Measurements from ENCODE around the gene GMDS.

Gene GMDS

GRCh38 chr6:2099870-2100269 lies 145.5 kb downstream of the GMDS start:
- DNase-seq (ENCODE audit: low read depth) = no peak

GRCh38 chr6:2097464-2097863 lies 147.9 kb downstream of the GMDS start:
- no peak for DNase-seq (ENCODE audit: low read depth)

GRCh38 chr6:2094642-2095041 lies 150.8 kb downstream of the GMDS start:
- no peak for DNase-seq (ENCODE audit: low read depth)

- peak; percentile 22 for DNase-seq (ENCODE audit: low read depth)
These were observed 159.0 kb downstream of the GMDS start for GRCh38 chr6:2086326-2086965.

GRCh38 chr6:2085657-2086056 lies 159.7 kb downstream of the GMDS start:
- no peak for DNase-seq (ENCODE audit: low read depth)

- no peak for DNase-seq (ENCODE audit: low read depth)
These were observed 164.0 kb downstream of the GMDS start for GRCh38 chr6:2081155-2082138.

GRCh38 chr6:2078888-2079287 lies 166.5 kb downstream of the GMDS start:
- DNase-seq (ENCODE audit: low read depth) = no peak

GRCh38 chr6:2077826-2078225 lies 167.6 kb downstream of the GMDS start:
- no peak for DNase-seq (ENCODE audit: low read depth)

GRCh38 chr6:2073476-2073875 lies 171.9 kb downstream of the GMDS start:
- no peak for DNase-seq (ENCODE audit: low read depth)

- DNase-seq (ENCODE audit: low read depth) = no peak
These were observed 173.0 kb downstream of the GMDS start for GRCh38 chr6:2072453-2072852.

- no peak for DNase-seq (ENCODE audit: low read depth)
These were observed 181.9 kb downstream of the GMDS start for GRCh38 chr6:2063547-2063946.

- no peak for DNase-seq (ENCODE audit: low read depth)
These were observed 183.5 kb downstream of the GMDS start for GRCh38 chr6:2061880-2062279.

GRCh38 chr6:2055911-2056310 lies 189.5 kb downstream of the GMDS start:
- no peak for DNase-seq (ENCODE audit: low read depth)

- DNase-seq (ENCODE audit: low read depth) = no peak
These were observed 190.3 kb downstream of the GMDS start for GRCh38 chr6:2055143-2055542.

GRCh38 chr6:2054516-2055067 lies 190.8 kb downstream of the GMDS start:
- DNase-seq (ENCODE audit: low read depth) = no peak

- no peak for DNase-seq (ENCODE audit: low read depth)
These were observed 191.7 kb downstream of the GMDS start for GRCh38 chr6:2053691-2054090.

- DNase-seq (ENCODE audit: low read depth) = no peak
These were observed 197.6 kb downstream of the GMDS start for GRCh38 chr6:2047855-2048254.

- no peak for DNase-seq (ENCODE audit: low read depth)
These were observed 201.2 kb downstream of the GMDS start for GRCh38 chr6:2044192-2044591.

- DNase-seq (ENCODE audit: low read depth) = no peak
These were observed 202.3 kb downstream of the GMDS start for GRCh38 chr6:2042956-2043648.

- no peak for DNase-seq (ENCODE audit: low read depth)
These were observed 207.3 kb downstream of the GMDS start for GRCh38 chr6:2038092-2038491.

- DNase-seq (ENCODE audit: low read depth) = no peak
These were observed 208.0 kb downstream of the GMDS start for GRCh38 chr6:2037237-2037926.

GRCh38 chr6:2036710-2037023 lies 208.7 kb downstream of the GMDS start:
- DNase-seq (ENCODE audit: low read depth) = no peak
